Kidney epithelial cell (primary cell): ENCODE measurements around the gene ACTN1. TPM values are rescaled to one million over a fixed set of nuclear protein-coding genes. Genes with fewer than 3 reads are reported as not detected.

Experiments
- DNase-seq: peaks from one replicate; pipeline ENCODE4 v3.0.0-alpha.2; 2010; ENCODE audit warnings: low read depth
- H3K27me3 ChIP-seq: 2 replicates; pipeline ENCODE4 v1.6.0; 2011; ENCODE audit warnings: low read length; ENCODE audit not compliant: control insufficient read depth, insufficient read depth
- H3K36me3 ChIP-seq: 2 replicates; pipeline ENCODE4 v1.5.1; 2011; ENCODE audit warnings: low read length; ENCODE audit not compliant: control insufficient read depth, insufficient read depth
- H3K4me3 ChIP-seq: 2 replicates; pipeline ENCODE4 v1.5.1; 2011; ENCODE audit warnings: low read depth, mild to moderate bottlenecking, control low read depth, low read length
- total RNA-seq: library from RNA; depleted of rRNA; stranded (reverse); fragments of >200 nt; gene quantifications from 2 replicates; pipeline ENCODE4 v1.2.3, GENCODE V29; 2015
- TF ChIP-seq, protein P1 (sequence below): IDR thresholded peaks from 2 replicates; pipeline ENCODE4 v1.5.1; 2011; ENCODE audit warnings: mild to moderate bottlenecking, moderate library complexity, low read length, control low read depth, inconsistent platforms; ENCODE audit not compliant: insufficient read depth, poor library complexity, severe bottlenecking

ACTN1 gene
- total RNA-seq, 1 donor from 2014 or later: 627 TPM

DNA sequence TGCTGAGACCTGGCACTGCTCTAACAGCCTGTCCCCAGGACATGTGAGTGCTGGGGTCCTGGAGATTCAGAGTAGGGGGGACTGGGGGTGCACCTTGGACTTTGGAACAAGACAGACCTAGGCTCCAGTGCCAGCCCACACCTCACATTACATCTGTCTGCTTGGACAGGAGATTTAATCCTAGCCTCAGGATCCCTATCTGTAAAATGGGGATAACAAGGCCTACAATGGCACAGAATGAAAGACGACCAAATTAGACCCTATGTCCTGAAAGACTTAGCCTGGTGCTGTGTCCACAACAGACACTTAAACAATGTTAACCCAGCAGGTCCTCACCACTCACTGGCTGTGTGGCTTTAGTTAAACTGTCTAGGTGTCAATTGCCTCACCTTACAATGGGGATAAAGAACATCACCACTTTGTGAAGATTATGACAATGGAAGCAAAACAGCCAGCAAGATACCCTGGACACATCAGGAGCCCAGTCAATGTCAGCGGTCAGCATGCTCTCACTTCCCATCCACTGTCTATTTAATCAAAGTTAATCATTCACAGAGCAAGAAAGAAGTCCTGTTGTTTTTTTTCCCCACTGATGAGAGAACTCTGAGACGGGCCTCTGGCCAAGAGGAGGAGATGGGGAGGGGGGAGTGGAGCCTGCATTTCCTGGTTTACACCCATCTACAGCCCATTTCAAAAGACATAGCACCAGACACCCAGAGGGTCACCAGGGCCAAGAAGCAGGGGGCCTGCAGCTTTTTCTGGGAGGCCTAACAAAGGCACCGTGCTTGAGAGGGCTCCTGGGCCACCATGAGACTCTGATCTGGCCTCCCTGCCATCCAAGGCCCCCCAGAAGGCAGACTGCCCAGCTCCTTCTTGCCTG lies 40.6 kb downstream of the ACTN1 start:
- Histone ChIP-seq H3K27me3 (no peaks in the 10 kb centered on the region), H3K4me3 (no peak overlapping the region), H3K36me3 (no peaks in the 10 kb centered on the region)
- DNase-seq: peak; percentile 83
- TF ChIP-seq, protein P1, sequence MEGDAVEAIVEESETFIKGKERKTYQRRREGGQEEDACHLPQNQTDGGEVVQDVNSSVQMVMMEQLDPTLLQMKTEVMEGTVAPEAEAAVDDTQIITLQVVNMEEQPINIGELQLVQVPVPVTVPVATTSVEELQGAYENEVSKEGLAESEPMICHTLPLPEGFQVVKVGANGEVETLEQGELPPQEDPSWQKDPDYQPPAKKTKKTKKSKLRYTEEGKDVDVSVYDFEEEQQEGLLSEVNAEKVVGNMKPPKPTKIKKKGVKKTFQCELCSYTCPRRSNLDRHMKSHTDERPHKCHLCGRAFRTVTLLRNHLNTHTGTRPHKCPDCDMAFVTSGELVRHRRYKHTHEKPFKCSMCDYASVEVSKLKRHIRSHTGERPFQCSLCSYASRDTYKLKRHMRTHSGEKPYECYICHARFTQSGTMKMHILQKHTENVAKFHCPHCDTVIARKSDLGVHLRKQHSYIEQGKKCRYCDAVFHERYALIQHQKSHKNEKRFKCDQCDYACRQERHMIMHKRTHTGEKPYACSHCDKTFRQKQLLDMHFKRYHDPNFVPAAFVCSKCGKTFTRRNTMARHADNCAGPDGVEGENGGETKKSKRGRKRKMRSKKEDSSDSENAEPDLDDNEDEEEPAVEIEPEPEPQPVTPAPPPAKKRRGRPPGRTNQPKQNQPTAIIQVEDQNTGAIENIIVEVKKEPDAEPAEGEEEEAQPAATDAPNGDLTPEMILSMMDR: no peak

GRCh38 chr14:68937471-68938270 lies 41.4 kb downstream of the ACTN1 start:
- Histone ChIP-seq H3K36me3 (no peaks in the 10 kb centered on the region), H3K27me3 (no peaks in the 10 kb centered on the region), H3K4me3 (no peak overlapping the region)
- TF ChIP-seq, protein P1: peak; percentile 27
- no peak for DNase-seq

GRCh38 chr14:68936980-68937379 lies 42.1 kb downstream of the ACTN1 start:
- Histone ChIP-seq H3K27me3 (no peaks in the 10 kb centered on the region), H3K4me3 (no peak overlapping the region), H3K36me3 (no peaks in the 10 kb centered on the region)
- TF ChIP-seq, protein P1: no peak
- DNase-seq: no peak

- H3K36me3 ChIP-seq: no peaks in the 10 kb centered on the region
- no peaks in the 10 kb centered on the region for H3K27me3 ChIP-seq
- no peak for DNase-seq
- no peak overlapping the region for H3K4me3 ChIP-seq
- TF ChIP-seq, protein P1: no peak
Observed at GRCh38 chr14:68936476-68936875, 42.6 kb downstream of the ACTN1 start.

- TF ChIP-seq, protein P1: no peak
- DNase-seq: no peak
- Histone ChIP-seq H3K36me3 (no peaks in the 10 kb centered on the region), H3K4me3 (no peak overlapping the region), H3K27me3 (no peaks in the 10 kb centered on the region)
Observed at GRCh38 chr14:68935761-68936214, 43.3 kb downstream of the ACTN1 start.
